K562 (cell line): ENCODE results near the gene SMARCC1. TPM values are rescaled to one million over a fixed set of nuclear protein-coding genes. Genes with fewer than 3 reads are reported as not detected.
A peak's percentile ranks its signal among the peaks of the same experiment; 100 is the strongest.

Experiments
- BHLHE40 ChIP-seq: IDR thresholded peaks from 2 replicates; pipeline ENCODE4 v1.6.1; 2011; ENCODE audit warnings: low read length, improper control_type of control experiment
- BRD4 ChIP-seq: fragments of 200-600 bp; sonication (generic); IDR thresholded peaks from 2 replicates; pipeline ENCODE4 v1.6.1; 2017; ENCODE audit warnings: inconsistent platforms
- C11orf30 ChIP-seq: fragments of 450-650 bp; IDR thresholded peaks from 2 replicates; pipeline ENCODE4 v1.6.1; 2016; ENCODE audit warnings: low read depth, mild to moderate bottlenecking
- CEBPG ChIP-seq, 3 experiments: fragments of 200-800 bp in 1 of 3; sonication (Bioruptor generic) in 1 of 3; sonication (generic) in 1 of 3; formaldehyde crosslinking in 1 of 3; IDR thresholded peaks in 2 of 3; conservative IDR thresholded peaks in 1 of 3; 2 replicates each; pipeline versions ENCODE4 v1.6.1 to v1.8.0; 2016 to 2022; ENCODE audit warnings: missing compliant biosample characterization in 2 of 3, missing genetic modification characterization in 2 of 3, mild to moderate bottlenecking in 1 of 3, missing genetic modification reagents in 1 of 3
- CHD1 ChIP-seq: fragments of 200-600 bp; sonication (generic); IDR thresholded peaks from one replicate; pipeline ENCODE4 v1.6.1; 2012; ENCODE audit warnings: mild to moderate bottlenecking, moderate library complexity, low read length, inconsistent platforms
- CREB3L1 ChIP-seq: fragments of 450-650 bp; IDR thresholded peaks from 2 replicates; pipeline ENCODE4 v1.6.1; 2014; ENCODE audit warnings: low read depth, mild to moderate bottlenecking, moderate library complexity, borderline replicate concordance
- ETS1 ChIP-seq: conservative IDR thresholded peaks from 2 replicates; pipeline ENCODE4 v1.6.1; 2011; ENCODE audit warnings: low read depth, mild to moderate bottlenecking, low read length; ENCODE audit not compliant: control insufficient read depth
- KDM4B ChIP-seq, 2 experiments: fragments of 450-650 bp in 1 of 2; sonication (generic) in 1 of 2; IDR thresholded peaks; 2 replicates each; pipeline ENCODE4 v1.6.1; 2016 to 2017; ENCODE audit warnings: borderline replicate concordance in 2 of 2, antibody characterized with exemption in 1 of 2, low read depth in 1 of 2, mild to moderate bottlenecking in 1 of 2
- KHSRP ChIP-seq: fragments of 450-650 bp; IDR thresholded peaks from 2 replicates; pipeline ENCODE4 v1.6.1; 2017
- MNT ChIP-seq, 2 experiments: fragments of 450-650 bp; conservative IDR thresholded peaks; 2 replicates each; pipeline ENCODE4 v1.6.1; 2017; ENCODE audit warnings: mild to moderate bottlenecking in 2 of 2, moderate library complexity in 2 of 2
- MXI1 ChIP-seq: IDR thresholded peaks from 2 replicates; pipeline ENCODE4 v1.6.1; 2011; ENCODE audit warnings: low read depth, mild to moderate bottlenecking, improper control_type of control experiment, low read length
- RBFOX2 ChIP-seq: fragments of 200-400 bp; formaldehyde crosslinking; IDR thresholded peaks from 2 replicates; pipeline ENCODE4 v1.6.1; 2017; ENCODE audit warnings: low read depth, mild to moderate bottlenecking, low read length, moderate library complexity
- SAP30 ChIP-seq: fragments of 200-600 bp; sonication (generic); IDR thresholded peaks from 2 replicates; pipeline ENCODE4 v1.6.1; 2012; ENCODE audit warnings: borderline replicate concordance, low read depth, mild to moderate bottlenecking, moderate library complexity, low read length, control low read depth, inconsistent platforms; ENCODE audit not compliant: insufficient read depth, poor library complexity, severe bottlenecking
- SIN3A ChIP-seq, 2 experiments: fragments of 150-350 bp in 1 of 2; IDR thresholded peaks; 2 replicates each; pipeline ENCODE4 v1.6.1; 2011 to 2016; ENCODE audit warnings: borderline replicate concordance in 2 of 2, low read depth in 2 of 2, low read length in 2 of 2, mild to moderate bottlenecking in 2 of 2, moderate library complexity in 2 of 2; ENCODE audit not compliant: control insufficient read depth in 1 of 2
- SMC3 ChIP-seq: conservative IDR thresholded peaks from 2 replicates; pipeline ENCODE4 v1.6.1; 2011; ENCODE audit warnings: low read depth, low read length, improper control_type of control experiment; ENCODE audit not compliant: insufficient read depth
- TBP ChIP-seq: optimal IDR thresholded peaks from 2 replicates; pipeline ENCODE3; 2011; ENCODE audit warnings: low read depth, low read length, improper control_type of control experiment
- TSC22D4 ChIP-seq: fragments of 450-650 bp; IDR thresholded peaks from 2 replicates; pipeline ENCODE4 v1.6.1; 2016; ENCODE audit warnings: missing genetic modification characterization, missing biosample characterization, control low read depth
- ZNF316 ChIP-seq: fragments of 450-650 bp; IDR thresholded peaks from 2 replicates; pipeline ENCODE4 v1.6.1; 2016
- ZNF408 ChIP-seq: fragments of 250-450 bp; sonication (Bioruptor Pico); IDR thresholded peaks from 2 replicates; pipeline ENCODE4 v1.4.0; 2020; ENCODE audit warnings: low read depth, mild to moderate bottlenecking, moderate library complexity
- ZNF511 ChIP-seq: sonication (generic); formaldehyde crosslinking; IDR thresholded peaks from 2 replicates; pipeline ENCODE4 v1.8.0; 2022; ENCODE audit warnings: mild to moderate bottlenecking, missing genetic modification reagents
- polyA plus RNA-seq, 8 experiments: library from polyadenylated mRNA; depleted of rRNA in 4 of 8; stranded (reverse) in 5 of 8; unstranded in 3 of 8; fragments of >200 nt; fragmentation: Nextera tagmentation in 2 of 8; fragmentation: Illumina TruSeq in 1 of 8; extraction: Ambion mirVana in 2 of 8; extraction: Trizol in 1 of 8; gene quantifications; 2 replicates each; pipeline versions ENCODE4 v1.2.1 to v1.2.3, GENCODE V29; 2011 to 2014; ENCODE audit warnings: inconsistent platforms in 1 of 8, missing spikeins in 1 of 8
- total RNA-seq, 7 experiments: library from RNA; depleted of rRNA in 6 of 7; stranded (reverse); fragments of >200 nt in 6 of 7; fragmentation: Illumina TruSeq in 2 of 7; extraction: Trizol in 2 of 7; gene quantifications; 2 replicates each; pipeline versions ENCODE4 v1.2.1 to v1.2.3, GENCODE V29; 2011 to 2021; ENCODE audit warnings: low replicate concordance in 1 of 7

Gene SMARCC1
- total and polyA plus RNA-seq, 9 of the 15 experiments (the other 6 are each of a cell fraction or from before 2014, with no cell fraction given) = 20.7 to 199 (median 66.0) TPM

- TF ChIP-seq CEBPG (CRISPR knock-in tag; IDR thresholded peaks at IDR 0.05) (0 out of 2 replicates have a peak, but pooled peaks have one; percentile 39), CEBPG (tag; conservative IDR thresholded peaks at IDR 0.05 in 1 of 2, IDR thresholded peaks at IDR 0.05 in 1 of 2) (no peak), C11orf30 (peak; percentile 72), MXI1 (peak; percentile 87), SMC3 (0 out of 2 replicates have a peak, but pooled peaks have one; percentile 5), MNT (conservative IDR thresholded peaks at IDR 0.05) (peak; percentile 94 to 98), SAP30 (peak; percentile 97), ZNF408 (CRISPR knock-in tag) (no peak), ETS1 (peak; percentile 88; the same call in 1 of the 2 replicates), BHLHE40 (peak; percentile 51; the same call in 1 of the 2 replicates), BRD4 (peak; percentile 14; the same call in 1 of the 2 replicates), ZNF511 (CRISPR knock-in tag) (peak; percentile 79; the same call in 1 of the 2 replicates), KHSRP (no peak), CHD1 (peak; percentile 90), SIN3A (IDR thresholded peaks at IDR 0.05; ENCODE audit: borderline replicate concordance in 2 of 2, control insufficient read depth in 1 of 2, low read depth in 2 of 2, low read length in 2 of 2) (peak; percentile 97 to 99; a peak in 3 of 4 replicates), TBP (peak; percentile 10), KDM4B (IDR thresholded peaks at IDR 0.05; ENCODE audit: borderline replicate concordance in 2 of 2, low read depth in 1 of 2) (0 out of 4 replicates have a peak, but pooled peaks of 1 of the 2 experiments have one; percentile 5), ZNF316 (peak; percentile 88), RBFOX2 (no peak), CREB3L1 (peak; percentile 86), TSC22D4 (tag) (no peak)
These were observed 680 bp downstream of the SMARCC1 start (continued) for GRCh38 chr3:47780741-47781684.
